ENCODE results near the gene EXOC4. TPM values are rescaled to one million over a fixed set of nuclear protein-coding genes. Genes with fewer than 3 reads are reported as not detected.

The EXOC4 gene
- total RNA-seq, 1 experiment from 2014 or later, result 66.2 TPM

DNA sequence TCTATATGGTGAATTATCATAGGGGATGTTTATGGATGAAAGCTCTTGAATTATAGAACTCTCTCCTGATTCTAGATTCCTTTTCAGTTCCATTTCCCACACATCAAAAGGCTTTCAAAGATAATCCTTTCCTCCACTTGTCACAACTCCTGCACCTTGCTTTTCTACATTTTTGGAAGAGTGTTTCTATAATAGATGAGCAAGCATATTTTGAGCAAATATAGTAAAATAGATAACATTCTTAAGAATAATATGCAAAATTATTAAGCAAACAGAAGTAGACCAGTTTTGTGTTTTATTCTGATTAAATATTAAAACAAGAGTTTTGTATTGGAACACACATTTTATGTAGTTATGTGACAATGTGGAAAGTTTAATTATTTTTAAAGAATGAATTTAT lies 340.7 kb downstream of the EXOC4 start:
- no peaks in the 10 kb centered on the region for H3K4me1 ChIP-seq
- H3K4me1 Mint-ChIP-seq (ENCODE audit: low read depth, unreplicated experiment), result no peaks in the 10 kb centered on the region
- H3K36me3 Mint-ChIP-seq (ENCODE audit: insufficient read depth, unreplicated experiment), result peaks cover 5% of the 10 kb centered on the region
- no peak overlapping the region for H3K4me3 ChIP-seq (ENCODE audit: low read depth, low read length)
- H3K9me3 ChIP-seq, result no peaks in the 10 kb centered on the region
- H3K27me3 ChIP-seq (replicated peaks; ENCODE audit: control insufficient read depth, insufficient read depth, low read length), result no peaks in the 10 kb centered on the region
- intact Hi-C loops (cut with micrococcal nuclease; ENCODE audit: unreplicated experiment), result no loop called here
- ChIA-PET POLR2A (no interaction called here), CTCF (no interaction called here)
- H3K27me3 Mint-ChIP-seq (ENCODE audit: insufficient read depth, unreplicated experiment), result no peaks in the 10 kb centered on the region
- no peak for DNase-seq
- H3K9me3 Mint-ChIP-seq (ENCODE audit: unreplicated experiment), result no peaks in the 10 kb centered on the region
- H3K4me3 Mint-ChIP-seq (ENCODE audit: unreplicated experiment), result no peak overlapping the region
- H3K36me3 ChIP-seq (ENCODE audit: control insufficient read depth, insufficient read depth, low read length), result no peaks in the 10 kb centered on the region
- TF ChIP-seq, protein P1, sequence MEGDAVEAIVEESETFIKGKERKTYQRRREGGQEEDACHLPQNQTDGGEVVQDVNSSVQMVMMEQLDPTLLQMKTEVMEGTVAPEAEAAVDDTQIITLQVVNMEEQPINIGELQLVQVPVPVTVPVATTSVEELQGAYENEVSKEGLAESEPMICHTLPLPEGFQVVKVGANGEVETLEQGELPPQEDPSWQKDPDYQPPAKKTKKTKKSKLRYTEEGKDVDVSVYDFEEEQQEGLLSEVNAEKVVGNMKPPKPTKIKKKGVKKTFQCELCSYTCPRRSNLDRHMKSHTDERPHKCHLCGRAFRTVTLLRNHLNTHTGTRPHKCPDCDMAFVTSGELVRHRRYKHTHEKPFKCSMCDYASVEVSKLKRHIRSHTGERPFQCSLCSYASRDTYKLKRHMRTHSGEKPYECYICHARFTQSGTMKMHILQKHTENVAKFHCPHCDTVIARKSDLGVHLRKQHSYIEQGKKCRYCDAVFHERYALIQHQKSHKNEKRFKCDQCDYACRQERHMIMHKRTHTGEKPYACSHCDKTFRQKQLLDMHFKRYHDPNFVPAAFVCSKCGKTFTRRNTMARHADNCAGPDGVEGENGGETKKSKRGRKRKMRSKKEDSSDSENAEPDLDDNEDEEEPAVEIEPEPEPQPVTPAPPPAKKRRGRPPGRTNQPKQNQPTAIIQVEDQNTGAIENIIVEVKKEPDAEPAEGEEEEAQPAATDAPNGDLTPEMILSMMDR (IDR thresholded peaks at IDR 0.05; ENCODE audit: insufficient read depth in 1 of 2, low read depth in 1 of 2, low read length in 1 of 2, severe bottlenecking in 1 of 2, unreplicated experiment in 1 of 2), result no peak
- no TSS peak for BruUV-seq (replicated peaks)
- H3K27ac Mint-ChIP-seq (ENCODE audit: unreplicated experiment), result no peak overlapping the region

DNA sequence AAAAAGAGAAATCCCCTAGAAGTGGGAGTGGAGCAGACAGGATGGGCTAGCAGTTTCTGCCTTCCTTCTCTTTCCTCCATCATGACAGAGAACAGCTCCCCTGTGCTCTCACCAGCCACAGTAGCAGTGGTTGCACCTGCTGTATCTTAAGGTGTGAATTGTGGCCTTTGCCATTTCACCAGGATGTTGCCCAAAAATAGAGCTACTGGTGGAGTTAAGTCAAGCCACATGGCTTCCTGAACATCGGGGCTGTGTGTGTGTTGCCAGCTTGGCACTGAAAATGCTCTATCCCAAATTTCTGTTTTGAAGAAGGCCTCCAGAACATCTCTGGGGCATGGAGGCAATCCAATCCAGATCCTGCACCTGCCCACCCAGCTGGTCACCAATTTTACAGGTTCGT lies 348.7 kb downstream of the EXOC4 start:
- ChIA-PET CTCF (no interaction called here), POLR2A (no interaction called here)
- H3K27ac Mint-ChIP-seq (ENCODE audit: unreplicated experiment), result no peak overlapping the region
- Histone ChIP-seq H3K27me3 (replicated peaks; ENCODE audit: control insufficient read depth, insufficient read depth, low read length) (no peaks in the 10 kb centered on the region), H3K4me1 (no peaks in the 10 kb centered on the region), H3K4me3 (ENCODE audit: low read depth, low read length) (no peak overlapping the region), H3K9me3 (no peaks in the 10 kb centered on the region), H3K36me3 (ENCODE audit: control insufficient read depth, insufficient read depth, low read length) (no peaks in the 10 kb centered on the region)
- TF ChIP-seq, protein P1 (IDR thresholded peaks at IDR 0.05; ENCODE audit: insufficient read depth in 1 of 2, low read depth in 1 of 2, low read length in 1 of 2, severe bottlenecking in 1 of 2, unreplicated experiment in 1 of 2), result no peak
- intact Hi-C loops (cut with micrococcal nuclease; ENCODE audit: unreplicated experiment), result no loop called here
- no peaks in the 10 kb centered on the region for H3K36me3 Mint-ChIP-seq (ENCODE audit: insufficient read depth, unreplicated experiment)
- H3K4me1 Mint-ChIP-seq (ENCODE audit: low read depth, unreplicated experiment), result no peaks in the 10 kb centered on the region
- DNase-seq, result no peak
- no peaks in the 10 kb centered on the region for H3K27me3 Mint-ChIP-seq (ENCODE audit: insufficient read depth, unreplicated experiment)
- H3K9me3 Mint-ChIP-seq (ENCODE audit: unreplicated experiment), result no peaks in the 10 kb centered on the region
- BruUV-seq (replicated peaks), result no TSS peak
- no peak overlapping the region for H3K4me3 Mint-ChIP-seq (ENCODE audit: unreplicated experiment)

DNA sequence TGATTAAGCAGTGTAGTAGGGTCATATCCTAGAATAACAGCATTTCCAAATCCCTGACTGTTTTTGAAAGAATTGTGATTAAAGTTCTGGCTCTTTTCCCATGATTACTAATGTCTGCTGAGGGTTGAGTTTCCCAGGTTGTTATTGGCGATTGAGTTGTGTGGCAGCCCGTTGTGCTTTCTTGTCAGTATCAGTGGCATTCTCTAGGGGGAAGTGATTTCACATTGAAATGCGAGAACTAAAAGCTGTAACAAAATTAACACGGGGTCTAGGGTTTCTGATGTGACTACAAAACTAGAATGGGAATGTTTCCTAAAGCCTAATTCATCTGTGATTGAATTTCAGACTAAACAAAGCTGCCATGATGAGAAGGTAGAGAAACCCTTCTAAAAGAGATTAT lies 349.4 kb downstream of the EXOC4 start:
- DNase-seq, result no peak
- Mint-ChIP-seq H3K27ac (ENCODE audit: unreplicated experiment) (no peak overlapping the region), H3K9me3 (ENCODE audit: unreplicated experiment) (no peaks in the 10 kb centered on the region), H3K36me3 (ENCODE audit: insufficient read depth, unreplicated experiment) (no peaks in the 10 kb centered on the region), H3K4me3 (ENCODE audit: unreplicated experiment) (no peak overlapping the region), H3K4me1 (ENCODE audit: low read depth, unreplicated experiment) (no peaks in the 10 kb centered on the region), H3K27me3 (ENCODE audit: insufficient read depth, unreplicated experiment) (no peaks in the 10 kb centered on the region)
- H3K4me3 ChIP-seq (ENCODE audit: low read depth, low read length), result no peak overlapping the region
- no peaks in the 10 kb centered on the region for H3K36me3 ChIP-seq (ENCODE audit: control insufficient read depth, insufficient read depth, low read length)
- TF ChIP-seq, protein P1 (IDR thresholded peaks at IDR 0.05; ENCODE audit: insufficient read depth in 1 of 2, low read depth in 1 of 2, low read length in 1 of 2, severe bottlenecking in 1 of 2, unreplicated experiment in 1 of 2), result no peak
- H3K9me3 ChIP-seq, result no peaks in the 10 kb centered on the region
- ChIA-PET POLR2A (no interaction called here), CTCF (no interaction called here)
- BruUV-seq (replicated peaks), result no TSS peak
- no peaks in the 10 kb centered on the region for H3K4me1 ChIP-seq
- intact Hi-C loops (cut with micrococcal nuclease; ENCODE audit: unreplicated experiment), result no loop called here
- H3K27me3 ChIP-seq (replicated peaks; ENCODE audit: control insufficient read depth, insufficient read depth, low read length), result no peaks in the 10 kb centered on the region
